Measurements from ENCODE around the gene SSB.

Gene SSB

GRCh38 chr2:169798718-169799592 lies at the start of gene SSB:
Gene SSB (plus strand): TSS chr2:169798871. CDS start chr2:169800961, 2,090 bp downstream.
- H3K4me3 ChIP-seq (ENCODE audit: low read depth, low read length) = peak within 1 kb of the TSS; percentile 72
- peak; percentile 94 for DNase-seq (ENCODE audit: low read depth)
- TF ChIP-seq CTCF (conservative IDR thresholded peaks at IDR 0.05; ENCODE audit: low read depth, low read length) = no peak

- DNase-seq (ENCODE audit: low read depth) = no peak
- H3K4me3 ChIP-seq (ENCODE audit: low read depth, low read length) = no peak overlapping the region
- TF ChIP-seq CTCF (conservative IDR thresholded peaks at IDR 0.05; ENCODE audit: low read depth, low read length) = no peak
Measured at GRCh38 chr2:169752752-169753151, 45.9 kb upstream of the SSB start.

GRCh38 chr2:169755083-169755870 lies 43.4 kb upstream of the SSB start:
- no peak overlapping the region for H3K4me3 ChIP-seq (ENCODE audit: low read depth, low read length)
- TF ChIP-seq CTCF (conservative IDR thresholded peaks at IDR 0.05; ENCODE audit: low read depth, low read length) = no peak
- DNase-seq (ENCODE audit: low read depth) = no peak

- H3K4me3 ChIP-seq (ENCODE audit: low read depth, low read length) = no peak overlapping the region
- TF ChIP-seq CTCF (conservative IDR thresholded peaks at IDR 0.05; ENCODE audit: low read depth, low read length) = no peak
- no peak for DNase-seq (ENCODE audit: low read depth)
Measured at GRCh38 chr2:169756342-169756741, 42.3 kb upstream of the SSB start.

- TF ChIP-seq CTCF (conservative IDR thresholded peaks at IDR 0.05; ENCODE audit: low read depth, low read length) = no peak
- H3K4me3 ChIP-seq (ENCODE audit: low read depth, low read length) = no peak overlapping the region
Measured at GRCh38 chr2:169757356-169757755, 41.3 kb upstream of the SSB start.

GRCh38 chr2:169757778-169758177 lies 40.9 kb upstream of the SSB start:
- no peak overlapping the region for H3K4me3 ChIP-seq (ENCODE audit: low read depth, low read length)
- DNase-seq (ENCODE audit: low read depth) = no peak
- no peak for TF ChIP-seq CTCF (conservative IDR thresholded peaks at IDR 0.05; ENCODE audit: low read depth, low read length)

More at GRCh38 chr2:169757356-169757755, 41.3 kb upstream of the SSB start:
- no peak for DNase-seq (ENCODE audit: low read depth)

All from choroid plexus epithelial cell (primary cell).